GM23248 (cell line): ENCODE data around the gene RPN1. TPM values are rescaled to one million over a fixed set of nuclear protein-coding genes. Genes with fewer than 3 reads are reported as not detected.

Source experiments
- DNase-seq: peaks from one replicate; pipeline ENCODE4 v3.0.0-alpha.2; 2015
- H2AFZ ChIP-seq: fragments of 200-600 bp; sonication (generic); 2 replicates; pipeline ENCODE4 v1.6.1; 2016; ENCODE audit warnings: antibody characterized with exemption
- H3F3A ChIP-seq: fragments of 200-600 bp; sonication (generic); 2 replicates; pipeline ENCODE4 v1.6.1; 2016; ENCODE audit warnings: mild to moderate bottlenecking, antibody characterized with exemption, mixed run types; ENCODE audit not compliant: insufficient read depth
- H3K27ac ChIP-seq: fragments of 200-600 bp; sonication (generic); 2 replicates; pipeline ENCODE4 v1.5.1; 2016; ENCODE audit warnings: mild to moderate bottlenecking
- H3K27me3 ChIP-seq: fragments of 200-600 bp; sonication (generic); replicated peaks from 2 replicates; pipeline ENCODE4 v1.6.1; 2016; ENCODE audit warnings: mild to moderate bottlenecking; ENCODE audit not compliant: insufficient read depth
- H3K36me3 ChIP-seq: fragments of 200-600 bp; sonication (generic); 2 replicates; pipeline ENCODE4 v1.6.1; 2016; ENCODE audit warnings: low read depth, mild to moderate bottlenecking
- H3K4me1 ChIP-seq: fragments of 200-600 bp; sonication (generic); 2 replicates; pipeline ENCODE4 v1.6.1; 2016; ENCODE audit warnings: mild to moderate bottlenecking; ENCODE audit not compliant: insufficient read depth
- H3K4me2 ChIP-seq: fragments of 200-600 bp; sonication (generic); one replicate; pipeline ENCODE4 v1.6.1; 2016; ENCODE audit warnings: mild to moderate bottlenecking; ENCODE audit not compliant: unreplicated experiment
- H3K4me3 ChIP-seq: fragments of 200-600 bp; sonication (generic); 2 replicates; pipeline ENCODE4 v1.5.1; 2016; ENCODE audit warnings: mild to moderate bottlenecking
- H3K79me2 ChIP-seq: fragments of 200-600 bp; sonication (generic); 2 replicates; pipeline ENCODE4 v1.6.1; 2016; ENCODE audit warnings: mild to moderate bottlenecking; ENCODE audit not compliant: insufficient read depth
- H3K9ac ChIP-seq: fragments of 200-600 bp; sonication (generic); 2 replicates; pipeline ENCODE4 v1.6.1; 2016; ENCODE audit warnings: mild to moderate bottlenecking
- H3K9me2 ChIP-seq: fragments of 200-600 bp; sonication (generic); 2 replicates; pipeline ENCODE4 v1.6.1; 2016; ENCODE audit warnings: mixed run types, mild to moderate bottlenecking, moderate library complexity; ENCODE audit not compliant: insufficient read depth
- H3K9me3 ChIP-seq: fragments of 200-600 bp; sonication (generic); one replicate; pipeline ENCODE4 v1.6.1; 2017; ENCODE audit warnings: low read depth
- H4K20me1 ChIP-seq: fragments of 200-600 bp; sonication (generic); 2 replicates; pipeline ENCODE4 v1.6.0; 2016; ENCODE audit not compliant: insufficient read depth
- EZH2 ChIP-seq: fragments of 200-600 bp; sonication (generic); IDR thresholded peaks from 2 replicates; pipeline ENCODE4 v1.6.1; 2018; ENCODE audit warnings: antibody characterized with exemption, mild to moderate bottlenecking; ENCODE audit not compliant: insufficient read depth, poor library complexity, severe bottlenecking
- EZH2phosphoT487 ChIP-seq: fragments of 200-600 bp; sonication (generic); IDR thresholded peaks from 2 replicates; pipeline ENCODE4 v1.6.1; 2018; ENCODE audit warnings: antibody characterized with exemption, moderate library complexity, mild to moderate bottlenecking, low read depth; ENCODE audit not compliant: insufficient read depth
- WGBS, 2 experiments: methylation state at CpG; one replicate each; pipeline ENCODE4 v1.1.6; 2015 to 2017; ENCODE audit warnings: low lambda C conversion rate in 2 of 2, low coverage in 1 of 2; ENCODE audit errors: missing lambda C conversion rate in 2 of 2; 5-methylcytosine and 5-hydroxymethylcytosine counted together
- in situ Hi-C: fragments of 300-500 bp; cut with MboI; formaldehyde crosslinking; loops from 2 replicates; pipeline ENCODE4 v1.15.0; 2020
- polyA plus RNA-seq: library from polyadenylated mRNA; unstranded; fragments of >200 nt; fragmentation: Nextera tagmentation; extraction: Ambion mirVana; gene quantifications from 2 replicates; pipeline ENCODE4 v1.2.1, GENCODE V29; 2016
- total RNA-seq: library from RNA; depleted of rRNA; stranded (reverse); fragments of >200 nt; shearing (Covaris generic); gene quantifications from 2 replicates; pipeline ENCODE4 v1.2.3, GENCODE V29; 2014

RPN1 gene
- total and polyA plus RNA-seq, 2 experiments from 2014 or later: 330 to 393 TPM

- H3K9me3 ChIP-seq: no peaks in the 10 kb centered on the region
- no peak overlapping the region for H3K4me2 ChIP-seq
- TF ChIP-seq EZH2phosphoT487 (no peak), EZH2 (no peak)
- H2AFZ ChIP-seq: no peak overlapping the region
- H3K4me3 ChIP-seq: no peak overlapping the region
- WGBS, 2 experiments: 83 to 87% methylated on average over 11 of the region's 11 CpGs
- no peaks in the 10 kb centered on the region for H3K9me2 ChIP-seq
- no peaks in the 10 kb centered on the region for H3K27me3 ChIP-seq
- in situ Hi-C loops: no loop called here
- no peak overlapping the region for H3K9ac ChIP-seq
- H3K27ac ChIP-seq: no peak overlapping the region
- no peaks in the 10 kb centered on the region for H4K20me1 ChIP-seq
- DNase-seq: no peak
- H3K4me1 ChIP-seq: no peaks in the 10 kb centered on the region
- H3K36me3 ChIP-seq: no peaks in the 10 kb centered on the region
- H3K79me2 ChIP-seq: no peaks in the 10 kb centered on the region
- no peaks in the 10 kb centered on the region for H3F3A ChIP-seq
Measured at GRCh38 chr3:128605091-128606046, 45.2 kb downstream of the RPN1 start.

- WGBS, 2 experiments: 75 to 76% methylated on average over 15 to 20 of the region's 20 CpGs
- DNase-seq: no peak
- TF ChIP-seq EZH2phosphoT487 (no peak), EZH2 (no peak)
- Histone ChIP-seq H4K20me1 (no peaks in the 10 kb centered on the region), H3K79me2 (no peaks in the 10 kb centered on the region), H3K27me3 (no peaks in the 10 kb centered on the region), H3K9ac (no peak overlapping the region), H3K4me3 (no peak overlapping the region), H3K4me1 (no peaks in the 10 kb centered on the region), H3K4me2 (no peak overlapping the region), H3K36me3 (no peaks in the 10 kb centered on the region), H3K27ac (no peak overlapping the region), H3K9me2 (no peaks in the 10 kb centered on the region), H3F3A (no peaks in the 10 kb centered on the region), H2AFZ (no peak overlapping the region), H3K9me3 (no peaks in the 10 kb centered on the region)
- in situ Hi-C loops: no loop called here
Measured at GRCh38 chr3:128603811-128604775, 46.5 kb downstream of the RPN1 start.

GRCh38 chr3:128603313-128603712, 47.3 kb downstream of the RPN1 start:
- H3K79me2 ChIP-seq: no peaks in the 10 kb centered on the region
- TF ChIP-seq EZH2phosphoT487: no peak
- no peak for TF ChIP-seq EZH2
- in situ Hi-C loops: no loop called here
- no peak overlapping the region for H3K4me2 ChIP-seq
- H4K20me1 ChIP-seq: no peaks in the 10 kb centered on the region
- DNase-seq: no peak
- H3K4me3 ChIP-seq: no peak overlapping the region
- no peak overlapping the region for H3K27ac ChIP-seq
- no peaks in the 10 kb centered on the region for H3K9me3 ChIP-seq
- H3K27me3 ChIP-seq: no peaks in the 10 kb centered on the region
- H2AFZ ChIP-seq: no peak overlapping the region
- H3K9ac ChIP-seq: no peak overlapping the region
- 90 to 91% methylated on average over 8 of the region's 8 CpGs for WGBS, 2 experiments
- H3K36me3 ChIP-seq: no peaks in the 10 kb centered on the region
- peaks cover 2% of the 10 kb centered on the region for H3K4me1 ChIP-seq
- no peaks in the 10 kb centered on the region for H3K9me2 ChIP-seq
- H3F3A ChIP-seq: peaks cover 3% of the 10 kb centered on the region; the same call in 1 of the 2 replicates
